CD14-positive monocyte (primary cell): Measurements from ENCODE around the gene RPL15. TPM values are rescaled to one million over a fixed set of nuclear protein-coding genes. Genes with fewer than 3 reads are reported as not detected.
A peak's percentile ranks its signal among the peaks of the same experiment; 100 is the strongest.

ENCODE experiments used
- DNase-seq, 3 donors: peaks; one replicate each; pipeline ENCODE4 v3.0.0-alpha.2; 2011 to 2022
- H2AFZ ChIP-seq: 2 replicates; pipeline ENCODE4 v1.6.0; 2012; ENCODE audit warnings: mild to moderate bottlenecking, low read depth, low read length, inconsistent platforms; ENCODE audit not compliant: insufficient read depth, poor library complexity, severe bottlenecking
- H3K27ac ChIP-seq, 2 donors: 1 replicate in 1 of 2; 2 replicates in 1 of 2; pipeline ENCODE4 v1.5.1; 2012 to 2013; ENCODE audit warnings: low read length in 2 of 2, control low read depth in 1 of 2, inconsistent platforms in 1 of 2, low read depth in 1 of 2, mild to moderate bottlenecking in 1 of 2
- H3K27me3 ChIP-seq, 2 donors: one replicate each; pipeline versions ENCODE4 v1.6.0 to v1.6.1; 2011 to 2013; ENCODE audit warnings: low read length in 2 of 2; ENCODE audit not compliant: control insufficient read depth in 2 of 2, insufficient read depth in 2 of 2
- H3K36me3 ChIP-seq, 2 donors: replicated peaks in 1 of 2; 1 replicate in 1 of 2; 2 replicates in 1 of 2; pipeline versions ENCODE4 v1.5.1 to v1.6.1; 2012 to 2013; ENCODE audit warnings: low read length in 2 of 2, control low read depth in 1 of 2, inconsistent platforms in 1 of 2, mild to moderate bottlenecking in 1 of 2; ENCODE audit not compliant: insufficient read depth in 2 of 2, control insufficient read depth in 1 of 2
- H3K4me1 ChIP-seq, 2 donors: 1 replicate in 1 of 2; 2 replicates in 1 of 2; pipeline versions ENCODE4 v1.5.1 to v1.6.1; 2012 to 2013; ENCODE audit warnings: low read length in 2 of 2, control low read depth in 1 of 2, inconsistent platforms in 1 of 2, mild to moderate bottlenecking in 1 of 2, moderate library complexity in 1 of 2; ENCODE audit not compliant: insufficient read depth in 2 of 2, control insufficient read depth in 1 of 2
- H3K4me2 ChIP-seq: replicated peaks from 2 replicates; pipeline ENCODE3; 2012; ENCODE audit warnings: low read length, moderate library complexity, mild to moderate bottlenecking; ENCODE audit not compliant: poor library complexity, severe bottlenecking; ENCODE audit errors: extremely low read depth
- H3K4me3 ChIP-seq, 3 experiments: fragments of 200-600 bp in 1 of 3; sonication (generic) in 1 of 3; replicated peaks in 1 of 3; 1 replicate in 2 of 3; 2 replicates in 1 of 3; pipeline ENCODE4 v1.5.1; 2011 to 2013; ENCODE audit warnings: low read length in 3 of 3, mild to moderate bottlenecking in 3 of 3, control low read depth in 2 of 3, low read depth in 2 of 3, inconsistent platforms in 1 of 3, moderate library complexity in 1 of 3
- H3K79me2 ChIP-seq: 2 replicates; pipeline ENCODE4 v1.6.0; 2012; ENCODE audit warnings: mild to moderate bottlenecking, control low read depth, inconsistent platforms, low read length, moderate library complexity; ENCODE audit not compliant: insufficient read depth
- H3K9ac ChIP-seq: 2 replicates; pipeline ENCODE4 v1.6.0; 2017; ENCODE audit warnings: low read length, mild to moderate bottlenecking; ENCODE audit not compliant: insufficient read depth, poor library complexity, severe bottlenecking
- H3K9me3 ChIP-seq, 2 donors: replicated peaks in 1 of 2; 1 replicate in 1 of 2; 2 replicates in 1 of 2; pipeline versions ENCODE4 v1.5.1 to v1.6.1; 2012 to 2013; ENCODE audit warnings: low read length in 2 of 2, control low read depth in 1 of 2; ENCODE audit not compliant: control insufficient read depth in 1 of 2, insufficient read depth in 1 of 2
- H4K20me1 ChIP-seq: 2 replicates; pipeline ENCODE4 v1.6.0; 2012; ENCODE audit warnings: mild to moderate bottlenecking, low read length, control low read depth, moderate library complexity; ENCODE audit not compliant: insufficient read depth
- H3K27ac Mint-ChIP-seq, 7 donors: one replicate each; pipeline ENCODE4 v1.8.0; 2020; ENCODE audit warnings: mild to moderate bottlenecking in 7 of 7, mixed read lengths in 7 of 7, moderate library complexity in 6 of 7, inconsistent platforms in 2 of 7
- H3K27me3 Mint-ChIP-seq, 3 donors: one replicate each; pipeline ENCODE4 v1.8.0; 2021 to 2022; ENCODE audit warnings: low read depth in 3 of 3, mild to moderate bottlenecking in 3 of 3, mixed read lengths in 3 of 3, moderate library complexity in 3 of 3, inconsistent platforms in 1 of 3
- H3K36me3 Mint-ChIP-seq, 2 donors: one replicate each; pipeline ENCODE4 v1.8.0; 2020; ENCODE audit warnings: mixed read lengths in 2 of 2, inconsistent platforms in 1 of 2, mild to moderate bottlenecking in 1 of 2
- H3K4me1 Mint-ChIP-seq: one replicate; pipeline ENCODE4 v1.8.0; 2020; ENCODE audit warnings: mild to moderate bottlenecking, mixed read lengths
- H3K4me3 Mint-ChIP-seq, 2 donors: one replicate each; pipeline ENCODE4 v1.8.0; 2020; ENCODE audit warnings: mild to moderate bottlenecking in 2 of 2, mixed read lengths in 2 of 2, moderate library complexity in 1 of 2
- H3K9me3 Mint-ChIP-seq, 7 donors: one replicate each; pipeline ENCODE4 v1.8.0; 2020 to 2022; ENCODE audit warnings: mixed read lengths in 7 of 7, mild to moderate bottlenecking in 6 of 7, moderate library complexity in 6 of 7, inconsistent platforms in 2 of 7
- WGBS: methylation state at CpG from one replicate; pipeline ENCODE4 v1.1.5; 2013; ENCODE audit warnings: missing lambda C conversion rate; ENCODE audit not compliant: insufficient coverage; 5-methylcytosine and 5-hydroxymethylcytosine counted together
- intact Hi-C, 2 donors: fragments of 100-400 bp; cut with micrococcal nuclease; formaldehyde crosslinking; loops; one replicate each; pipeline versions ENCODE4 v1.15.0 to v1.15.1; 2023
- polyA plus RNA-seq, 3 donors: library from polyadenylated mRNA; depleted of rRNA in 1 of 3; unstranded in 2 of 3; stranded (reverse) in 1 of 3; fragments of 300-500 nt in 2 of 3; fragments of >200 nt in 1 of 3; fragmentation: Illumina TruSeq in 2 of 3; gene quantifications; 1 replicate in 2 of 3; 2 replicates in 1 of 3; pipeline ENCODE4 v1.2.3, GENCODE V29; 2012 to 2021
- TF ChIP-seq, protein P1 (sequence below): fragments of 200-600 bp; IDR thresholded peaks from one replicate; pipeline ENCODE4 v1.8.0; 2022; ENCODE audit warnings: antibody characterized with exemption, mild to moderate bottlenecking

RPL15 gene
- polyA plus RNA-seq, 3 donors: 2,510 to 3,161 (median 2,781) TPM

- intact Hi-C loops: no loop called here
- peak overlapping the region in 1 of 2 donors; percentile 36 for H3K27ac ChIP-seq
- no peak overlapping the region for H3K4me2 ChIP-seq
- peaks cover 0 to 3% of the 10 kb centered on the region in 2 donors for H3K9me3 ChIP-seq
- DNase-seq: peak in 1 of 3 donors; percentile 4
- peaks cover 40% of the 10 kb centered on the region for H3K4me1 Mint-ChIP-seq
- peaks cover 44% of the 10 kb centered on the region for H3K79me2 ChIP-seq
- H2AFZ ChIP-seq: no peak overlapping the region
- H3K36me3 ChIP-seq: peaks cover 0 to 16% of the 10 kb centered on the region in 2 donors
- H3K4me1 ChIP-seq: peaks cover 10 to 11% of the 10 kb centered on the region in 2 donors
- TF ChIP-seq, protein P1, sequence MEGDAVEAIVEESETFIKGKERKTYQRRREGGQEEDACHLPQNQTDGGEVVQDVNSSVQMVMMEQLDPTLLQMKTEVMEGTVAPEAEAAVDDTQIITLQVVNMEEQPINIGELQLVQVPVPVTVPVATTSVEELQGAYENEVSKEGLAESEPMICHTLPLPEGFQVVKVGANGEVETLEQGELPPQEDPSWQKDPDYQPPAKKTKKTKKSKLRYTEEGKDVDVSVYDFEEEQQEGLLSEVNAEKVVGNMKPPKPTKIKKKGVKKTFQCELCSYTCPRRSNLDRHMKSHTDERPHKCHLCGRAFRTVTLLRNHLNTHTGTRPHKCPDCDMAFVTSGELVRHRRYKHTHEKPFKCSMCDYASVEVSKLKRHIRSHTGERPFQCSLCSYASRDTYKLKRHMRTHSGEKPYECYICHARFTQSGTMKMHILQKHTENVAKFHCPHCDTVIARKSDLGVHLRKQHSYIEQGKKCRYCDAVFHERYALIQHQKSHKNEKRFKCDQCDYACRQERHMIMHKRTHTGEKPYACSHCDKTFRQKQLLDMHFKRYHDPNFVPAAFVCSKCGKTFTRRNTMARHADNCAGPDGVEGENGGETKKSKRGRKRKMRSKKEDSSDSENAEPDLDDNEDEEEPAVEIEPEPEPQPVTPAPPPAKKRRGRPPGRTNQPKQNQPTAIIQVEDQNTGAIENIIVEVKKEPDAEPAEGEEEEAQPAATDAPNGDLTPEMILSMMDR: no peak
- peaks cover 0 to 6% (median 1%) of the 10 kb centered on the region in 3 donors for H3K27me3 Mint-ChIP-seq
- peak overlapping the region in 4 of 7 donors; percentile 10 to 74 (median 40) for H3K27ac Mint-ChIP-seq
- 0% methylated on average over 1 of the region's 5 CpGs for whole genome bisulfite sequencing
- H3K4me3 Mint-ChIP-seq: no peak overlapping the region
- H4K20me1 ChIP-seq: peaks cover 91% of the 10 kb centered on the region
- peaks cover 3 to 7% (median 6%) of the 10 kb centered on the region in 7 donors for H3K9me3 Mint-ChIP-seq
- peaks cover 13 to 21% of the 10 kb centered on the region in 2 donors for H3K36me3 Mint-ChIP-seq
- no peaks in the 10 kb centered on the region for H3K27me3 ChIP-seq
- no peak overlapping the region for H3K9ac ChIP-seq
- H3K4me3 ChIP-seq: no peak overlapping the region
Measured at GRCh38 chr3:23877329-23877980, 39.5 kb upstream of the RPL15 start.

DNA sequence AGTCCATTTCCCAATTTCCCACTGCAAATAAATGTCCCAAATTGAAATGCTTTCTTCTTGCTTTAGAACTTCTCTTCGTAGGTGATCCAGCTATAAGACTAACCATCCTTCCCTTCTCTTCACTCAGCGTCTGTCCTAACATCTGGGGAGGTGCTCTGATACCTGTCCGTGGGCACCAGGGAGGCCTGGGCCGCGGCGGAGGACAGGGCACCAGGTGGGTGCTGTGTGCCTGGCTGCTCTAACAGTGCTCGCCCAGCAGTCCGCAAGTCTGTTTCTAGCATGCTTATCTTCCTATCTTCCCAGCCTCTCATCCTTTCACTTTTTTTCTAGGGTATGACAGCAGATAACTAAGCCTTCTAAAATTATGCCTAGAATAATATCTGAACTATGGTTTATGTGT lies 37.4 kb upstream of the RPL15 start:
- 96% methylated on average over 8 of the region's 8 CpGs for WGBS
- Mint-ChIP-seq H3K9me3 (peaks cover 3 to 7% (median 6%) of the 10 kb centered on the region in 7 donors), H3K27me3 (peaks cover 0 to 6% (median 1%) of the 10 kb centered on the region in 3 donors), H3K4me3 (no peak overlapping the region), H3K36me3 (peaks cover 13 to 23% of the 10 kb centered on the region in 2 donors), H3K27ac (peak overlapping the region in 1 of 7 donors; percentile 46), H3K4me1 (peaks cover 39% of the 10 kb centered on the region)
- no peak for DNase-seq
- peaks cover 32% of the 10 kb centered on the region for H3K79me2 ChIP-seq
- peaks cover 0 to 3% of the 10 kb centered on the region in 2 donors for H3K9me3 ChIP-seq
- no peak overlapping the region for H3K4me3 ChIP-seq
- H3K27ac ChIP-seq: no peak overlapping the region
- peaks cover 0 to 16% of the 10 kb centered on the region in 2 donors for H3K36me3 ChIP-seq
- H2AFZ ChIP-seq: no peak overlapping the region
- H3K27me3 ChIP-seq: no peaks in the 10 kb centered on the region
- peaks cover 96% of the 10 kb centered on the region for H4K20me1 ChIP-seq
- H3K9ac ChIP-seq: no peak overlapping the region
- peaks cover 10 to 11% of the 10 kb centered on the region in 2 donors for H3K4me1 ChIP-seq
- intact Hi-C loops: no loop called here
- no peak overlapping the region for H3K4me2 ChIP-seq
- TF ChIP-seq, protein P1: no peak
